ENCODE data around the gene NKD2. TPM values are rescaled to one million over a fixed set of nuclear protein-coding genes. Genes with fewer than 3 reads are reported as not detected.

Gene NKD2
- total RNA-seq, 1 donor from 2014 or later: 0.26 TPM

DNA sequence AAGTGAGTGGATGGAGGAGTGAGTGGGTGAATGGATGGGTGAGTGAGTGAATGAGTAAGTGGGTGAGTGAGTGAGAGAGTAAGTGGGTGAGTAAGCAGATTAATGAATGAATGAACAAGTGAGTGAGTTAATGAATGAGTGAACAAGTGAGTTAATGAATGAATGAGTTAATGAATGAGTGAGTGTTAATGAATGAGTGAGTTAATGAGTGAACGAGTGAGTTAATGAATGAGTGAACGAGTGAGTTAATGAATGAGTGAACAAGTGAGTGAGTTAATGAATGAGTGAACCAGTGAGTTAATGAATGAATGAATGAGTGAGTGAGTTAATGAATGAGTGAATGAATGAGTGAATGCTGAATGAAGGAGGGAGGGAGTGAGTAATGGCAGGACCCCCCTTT, 26.4 kb downstream of the NKD2 start:
- Histone ChIP-seq H3K36me3 (ENCODE audit: control insufficient read depth, insufficient read depth, low read length) (no peaks in the 10 kb centered on the region), H3K27me3 (ENCODE audit: control insufficient read depth, insufficient read depth, low read length) (no peaks in the 10 kb centered on the region), H3K4me3 (ENCODE audit: low read depth, low read length) (no peak overlapping the region)
- FAIRE-seq (no peak), DNase-seq (ENCODE audit: low read depth) (no peak)
- TF ChIP-seq CTCF (IDR thresholded peaks at IDR 0.05; ENCODE audit: insufficient read depth, low read length, severe bottlenecking): no peak

- TF ChIP-seq CTCF (IDR thresholded peaks at IDR 0.05; ENCODE audit: insufficient read depth, low read length, severe bottlenecking): no peak
- H3K36me3 ChIP-seq (ENCODE audit: control insufficient read depth, insufficient read depth, low read length): no peaks in the 10 kb centered on the region
- no peak for DNase-seq (ENCODE audit: low read depth)
- H3K27me3 ChIP-seq (ENCODE audit: control insufficient read depth, insufficient read depth, low read length): no peaks in the 10 kb centered on the region
- no peak overlapping the region for H3K4me3 ChIP-seq (ENCODE audit: low read depth, low read length)
- FAIRE-seq: no peak
Measured at GRCh38 chr5:1035421-1036405, 27.1 kb downstream of the NKD2 start.

DNA sequence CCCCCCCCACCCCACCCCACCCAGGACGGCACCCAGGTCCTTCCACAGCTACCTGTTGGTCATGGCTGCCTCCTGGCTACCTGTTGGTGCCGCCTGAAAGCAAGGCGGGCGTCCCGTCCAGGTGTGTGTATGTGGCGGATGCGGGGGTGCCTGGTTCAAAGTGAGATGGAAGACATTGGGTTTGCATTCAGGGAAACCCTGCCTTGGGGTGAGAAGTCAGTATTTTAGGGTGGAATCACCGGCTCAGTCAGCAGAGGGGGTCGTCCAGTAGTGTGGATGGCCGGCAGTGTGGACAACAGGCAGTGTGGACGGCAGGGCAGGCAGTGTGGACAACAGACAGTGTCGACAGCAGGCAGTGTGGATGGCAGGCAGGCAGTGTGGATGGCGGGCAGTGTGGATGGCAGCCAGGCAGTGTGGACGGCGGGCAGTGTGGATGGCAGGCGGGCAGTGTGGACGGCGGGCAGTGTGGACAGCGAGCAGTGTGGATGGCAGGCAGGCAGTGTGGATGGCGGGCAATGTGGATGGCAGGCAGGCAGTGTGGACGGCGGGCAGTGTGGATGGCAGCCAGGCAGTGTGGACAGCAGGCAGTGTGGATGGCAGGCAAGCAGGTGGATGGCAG, 28.0 kb downstream of the NKD2 start:
- H3K4me3 ChIP-seq (ENCODE audit: low read depth, low read length): no peak overlapping the region
- no peaks in the 10 kb centered on the region for H3K27me3 ChIP-seq (ENCODE audit: control insufficient read depth, insufficient read depth, low read length)
- TF ChIP-seq CTCF (IDR thresholded peaks at IDR 0.05; ENCODE audit: insufficient read depth, low read length, severe bottlenecking): no peak
- FAIRE-seq: no peak
- DNase-seq (ENCODE audit: low read depth): no peak
- no peaks in the 10 kb centered on the region for H3K36me3 ChIP-seq (ENCODE audit: control insufficient read depth, insufficient read depth, low read length)

DNA sequence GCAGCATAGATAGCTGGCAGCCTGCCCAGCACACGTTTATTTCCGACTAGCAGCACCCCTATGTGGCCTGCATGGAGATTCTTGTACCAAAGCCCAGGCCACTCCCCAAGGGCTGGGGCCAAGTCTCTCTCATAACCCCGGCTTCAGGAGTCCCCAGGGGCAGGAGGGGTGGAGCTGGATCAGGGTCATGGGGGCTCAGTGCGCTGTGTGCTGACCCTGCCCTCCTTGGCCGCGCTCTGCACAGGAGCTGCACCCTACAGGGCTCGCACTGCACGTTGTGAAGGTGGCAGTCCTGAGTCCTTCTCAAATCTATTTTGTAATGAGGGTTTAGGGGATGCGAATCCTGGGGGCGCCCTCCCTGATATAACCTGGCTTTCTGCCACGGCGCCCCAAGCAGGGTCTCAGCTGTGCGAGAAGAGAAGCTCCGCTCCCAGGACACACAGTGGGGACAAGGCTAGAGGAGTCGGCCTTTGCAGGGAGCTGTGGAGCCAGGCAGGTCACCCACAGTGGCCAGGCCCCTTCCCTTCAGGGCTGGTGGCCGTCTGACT, 28.6 kb downstream of the NKD2 start:
- DNase-seq (ENCODE audit: low read depth) (no peak), FAIRE-seq (no peak)
- Histone ChIP-seq H3K4me3 (ENCODE audit: low read depth, low read length) (no peak overlapping the region), H3K27me3 (ENCODE audit: control insufficient read depth, insufficient read depth, low read length) (no peaks in the 10 kb centered on the region), H3K36me3 (ENCODE audit: control insufficient read depth, insufficient read depth, low read length) (no peaks in the 10 kb centered on the region)
- TF ChIP-seq CTCF (IDR thresholded peaks at IDR 0.05; ENCODE audit: insufficient read depth, low read length, severe bottlenecking): no peak

DNA sequence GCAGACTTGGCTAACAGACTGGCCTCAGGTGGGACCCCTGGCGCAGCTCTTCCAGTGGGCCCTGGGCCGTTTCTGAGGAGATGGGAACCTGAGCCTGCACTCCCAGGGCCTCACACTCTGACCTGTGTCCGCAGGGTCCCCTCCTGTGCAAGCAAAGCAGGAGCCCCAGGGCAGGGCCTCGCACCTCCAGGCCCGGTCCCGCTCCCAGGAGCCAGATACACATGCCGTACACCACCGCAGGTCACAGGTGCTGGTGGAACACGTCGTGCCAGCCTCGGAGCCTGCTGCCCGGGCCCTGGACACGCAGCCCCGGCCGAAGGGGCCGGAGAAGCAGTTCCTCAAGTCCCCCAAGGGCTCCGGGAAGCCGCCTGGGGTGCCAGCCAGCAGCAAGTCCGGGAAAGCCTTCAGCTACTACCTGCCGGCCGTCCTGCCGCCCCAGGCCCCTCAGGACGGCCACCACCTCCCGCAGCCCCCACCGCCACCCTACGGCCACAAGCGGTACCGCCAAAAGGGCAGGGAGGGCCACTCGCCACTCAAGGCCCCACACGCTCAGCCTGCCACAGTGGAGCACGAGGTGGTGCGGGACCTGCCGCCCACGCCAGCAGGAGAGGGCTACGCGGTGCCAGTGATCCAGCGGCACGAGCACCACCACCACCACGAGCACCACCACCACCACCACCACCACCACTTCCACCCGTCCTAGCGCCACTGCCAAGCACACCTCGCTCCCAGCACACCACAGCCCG, 29.2 kb downstream of the NKD2 start:
- H3K4me3 ChIP-seq (ENCODE audit: low read depth, low read length): no peak overlapping the region
- no peaks in the 10 kb centered on the region for H3K36me3 ChIP-seq (ENCODE audit: control insufficient read depth, insufficient read depth, low read length)
- no peak for TF ChIP-seq CTCF (IDR thresholded peaks at IDR 0.05; ENCODE audit: insufficient read depth, low read length, severe bottlenecking)
- FAIRE-seq (no peak), DNase-seq (ENCODE audit: low read depth) (no peak)
- no peaks in the 10 kb centered on the region for H3K27me3 ChIP-seq (ENCODE audit: control insufficient read depth, insufficient read depth, low read length)
